ENCODE data around the gene IQSEC1. TPM values are rescaled to one million over a fixed set of nuclear protein-coding genes. Genes with fewer than 3 reads are reported as not detected.

The IQSEC1 gene
- total RNA-seq, 1 donor from 2014 or later: 41.7 TPM

GRCh38 chr3:13057282-13058040 lies 15.8 kb downstream of the IQSEC1 start:
- Mint-ChIP-seq H3K36me3 (no peaks in the 10 kb centered on the region), H3K4me3 (no peak overlapping the region), H3K9me3 (no peaks in the 10 kb centered on the region), H3K27ac (no peak overlapping the region), H3K27me3 (ENCODE audit: low read depth) (peaks cover 6% of the 10 kb centered on the region), H3K4me1 (peaks cover 4% of the 10 kb centered on the region)
- DNase-seq (ENCODE audit: low spot score in 2 of 2, unreplicated experiment in 2 of 2): no peak
- TF ChIP-seq CTCF (IDR thresholded peaks at IDR 0.05; ENCODE audit: unreplicated experiment): no peak

- DNase-seq (ENCODE audit: low spot score in 2 of 2, unreplicated experiment in 2 of 2): no peak
- Mint-ChIP-seq H3K27me3 (ENCODE audit: low read depth) (peaks cover 6% of the 10 kb centered on the region), H3K9me3 (no peaks in the 10 kb centered on the region), H3K36me3 (no peaks in the 10 kb centered on the region), H3K27ac (no peak overlapping the region), H3K4me1 (peaks cover 9% of the 10 kb centered on the region), H3K4me3 (no peak overlapping the region)
- no peak for TF ChIP-seq CTCF (IDR thresholded peaks at IDR 0.05; ENCODE audit: unreplicated experiment)
Observed at GRCh38 chr3:13055634-13056033, 17.6 kb downstream of the IQSEC1 start.

GRCh38 chr3:13054341-13055285 lies 18.6 kb downstream of the IQSEC1 start:
- no peak overlapping the region for H3K4me3 Mint-ChIP-seq
- TF ChIP-seq CTCF (IDR thresholded peaks at IDR 0.05; ENCODE audit: unreplicated experiment): no peak
- no peaks in the 10 kb centered on the region for H3K36me3 Mint-ChIP-seq

GRCh38 chr3:13053893-13054292 lies 19.3 kb downstream of the IQSEC1 start:
- TF ChIP-seq CTCF (IDR thresholded peaks at IDR 0.05; ENCODE audit: unreplicated experiment): no peak
- H3K27ac Mint-ChIP-seq: no peak overlapping the region
- H3K36me3 Mint-ChIP-seq: no peaks in the 10 kb centered on the region

More at GRCh38 chr3:13054341-13055285, 18.6 kb downstream of the IQSEC1 start:
- no peak for DNase-seq (ENCODE audit: low spot score in 2 of 2, unreplicated experiment in 2 of 2)
- Mint-ChIP-seq H3K4me1 (peaks cover 9% of the 10 kb centered on the region), H3K27ac (no peak overlapping the region), H3K27me3 (ENCODE audit: low read depth) (peaks cover 6% of the 10 kb centered on the region), H3K9me3 (no peaks in the 10 kb centered on the region)

GRCh38 chr3:13053420-13053819 lies 19.8 kb downstream of the IQSEC1 start:
- no peak for TF ChIP-seq CTCF (IDR thresholded peaks at IDR 0.05; ENCODE audit: unreplicated experiment)
- peaks cover 9% of the 10 kb centered on the region for H3K4me1 Mint-ChIP-seq
- peaks cover 6% of the 10 kb centered on the region for H3K27me3 Mint-ChIP-seq (ENCODE audit: low read depth)
- no peaks in the 10 kb centered on the region for H3K36me3 Mint-ChIP-seq
- no peak overlapping the region for H3K4me3 Mint-ChIP-seq
- DNase-seq (ENCODE audit: low spot score in 2 of 2, unreplicated experiment in 2 of 2): no peak
- H3K27ac Mint-ChIP-seq: no peak overlapping the region
- no peaks in the 10 kb centered on the region for H3K9me3 Mint-ChIP-seq

More at GRCh38 chr3:13053893-13054292, 19.3 kb downstream of the IQSEC1 start:
- no peaks in the 10 kb centered on the region for H3K9me3 Mint-ChIP-seq
- peaks cover 9% of the 10 kb centered on the region for H3K4me1 Mint-ChIP-seq
- H3K4me3 Mint-ChIP-seq: no peak overlapping the region
- peaks cover 6% of the 10 kb centered on the region for H3K27me3 Mint-ChIP-seq (ENCODE audit: low read depth)
- no peak for DNase-seq (ENCODE audit: low spot score in 2 of 2, unreplicated experiment in 2 of 2)

Data from mesothelial cell of epicardium (in vitro differentiated cells).